Kidney epithelial cell (primary cell): Measurements from ENCODE around the gene POLR1C. TPM values are rescaled to one million over a fixed set of nuclear protein-coding genes. Genes with fewer than 3 reads are reported as not detected.
"Not testable (repeated sequence)": the region's sequence is repeated elsewhere in the genome, so short reads cannot be mapped to it uniquely, and the experiment has no call there.

ENCODE experiments used
- DNase-seq: peaks from one replicate; pipeline ENCODE4 v3.0.0-alpha.2; 2010; ENCODE audit warnings: low read depth
- H3K27me3 ChIP-seq: 2 replicates; pipeline ENCODE4 v1.6.0; 2011; ENCODE audit warnings: low read length; ENCODE audit not compliant: control insufficient read depth, insufficient read depth
- H3K36me3 ChIP-seq: 2 replicates; pipeline ENCODE4 v1.5.1; 2011; ENCODE audit warnings: low read length; ENCODE audit not compliant: control insufficient read depth, insufficient read depth
- H3K4me3 ChIP-seq: 2 replicates; pipeline ENCODE4 v1.5.1; 2011; ENCODE audit warnings: low read depth, mild to moderate bottlenecking, control low read depth, low read length
- CTCF ChIP-seq: IDR thresholded peaks from 2 replicates; pipeline ENCODE4 v1.5.1; 2011; ENCODE audit warnings: mild to moderate bottlenecking, moderate library complexity, low read length, control low read depth, inconsistent platforms; ENCODE audit not compliant: insufficient read depth, poor library complexity, severe bottlenecking
- total RNA-seq: library from RNA; depleted of rRNA; stranded (reverse); fragments of >200 nt; gene quantifications from 2 replicates; pipeline ENCODE4 v1.2.3, GENCODE V29; 2015

Gene POLR1C
- total RNA-seq, 1 donor from 2014 or later: 46.8 TPM

GRCh38 chr6:43495409-43495941 is 21.4 kb upstream of the POLR1C start:
- DNase-seq: no peak
- no peaks in the 10 kb centered on the region for H3K27me3 ChIP-seq
- H3K36me3 ChIP-seq: no peaks in the 10 kb centered on the region
- TF ChIP-seq CTCF: peak; percentile 19
- H3K4me3 ChIP-seq: no peak overlapping the region

- DNase-seq: no peak
- Histone ChIP-seq H3K36me3 (peaks cover 1% of the 10 kb centered on the region), H3K4me3 (no peak overlapping the region), H3K27me3 (no peaks in the 10 kb centered on the region)
- peak; percentile 75 for TF ChIP-seq CTCF
Measured at GRCh38 chr6:43496370-43497128, 20.3 kb upstream of the POLR1C start.

- TF ChIP-seq CTCF: no peak
- peaks cover 1% of the 10 kb centered on the region for H3K36me3 ChIP-seq
- DNase-seq: no peak
- no peak overlapping the region for H3K4me3 ChIP-seq
- H3K27me3 ChIP-seq: no peaks in the 10 kb centered on the region
Measured at GRCh38 chr6:43497129-43497396, 19.8 kb upstream of the POLR1C start.

DNA sequence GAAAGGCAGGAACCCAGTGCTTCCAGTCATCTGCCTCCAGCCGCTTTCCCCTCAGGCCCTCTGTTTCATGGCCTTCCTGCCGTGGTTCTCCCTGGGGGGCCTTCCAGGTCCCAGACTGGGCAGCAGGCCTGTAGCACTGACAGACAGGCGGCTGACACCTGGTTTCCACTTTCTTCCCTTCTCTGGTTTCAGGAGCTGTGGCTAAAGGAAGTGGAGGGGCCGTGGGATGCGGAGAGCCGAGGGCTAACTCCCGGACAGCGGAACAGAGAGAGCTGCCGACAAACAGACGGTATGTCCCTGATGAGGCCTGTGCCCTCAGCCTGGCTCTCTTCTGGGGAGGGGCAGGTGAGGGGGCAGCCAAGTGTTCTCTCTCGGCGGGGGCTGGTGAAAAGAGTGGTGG is 19.2 kb upstream of the POLR1C start:
- DNase-seq: no peak
- TF ChIP-seq CTCF: no peak
- Histone ChIP-seq H3K27me3 (no peaks in the 10 kb centered on the region), H3K4me3 (no peak overlapping the region), H3K36me3 (peaks cover 1% of the 10 kb centered on the region)

- H3K27me3 ChIP-seq, H3K4me3 ChIP-seq, H3K36me3 ChIP-seq, DNase-seq: not testable (repeated sequence)
Measured at GRCh38 chr6:43498291-43498690, 18.6 kb upstream of the POLR1C start.

DNA sequence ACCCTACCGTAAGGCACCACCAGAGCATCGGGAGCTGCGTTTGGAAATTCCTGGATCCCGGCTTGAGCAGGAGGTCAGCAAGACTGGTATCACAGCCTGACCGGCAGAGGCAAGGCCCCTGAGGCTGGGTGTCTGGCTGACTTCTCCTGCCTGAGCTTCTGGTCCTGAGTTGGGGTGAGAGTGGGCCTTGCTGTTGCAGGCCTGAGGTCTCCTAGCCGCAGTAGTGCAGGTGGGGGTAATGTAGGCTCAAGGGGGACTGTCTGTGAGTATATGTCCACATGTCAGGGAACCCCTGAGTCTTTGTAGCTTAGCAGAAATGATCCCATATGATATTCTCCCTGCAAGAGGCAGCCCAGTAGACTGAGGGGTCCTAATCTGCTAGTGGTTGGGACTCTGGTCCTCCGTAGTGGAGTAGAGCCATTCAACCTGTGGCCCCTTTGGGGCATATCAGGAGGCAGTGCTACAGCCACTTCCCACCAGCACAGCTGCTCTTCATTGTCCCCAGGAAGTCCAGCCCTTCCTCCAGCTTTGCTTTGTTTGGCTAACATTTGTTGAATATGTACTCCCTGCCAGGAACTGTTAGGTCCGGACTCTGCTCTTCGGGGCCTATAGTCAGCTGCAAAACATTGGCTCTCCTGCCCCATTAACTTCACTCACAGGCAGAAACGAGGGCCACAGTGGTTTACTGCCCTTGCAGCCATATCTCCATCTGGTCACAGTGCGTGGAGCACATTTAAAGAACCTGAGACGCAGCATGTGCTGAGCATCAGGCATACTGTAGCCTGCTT is 17.7 kb upstream of the POLR1C start:
- no peak for DNase-seq
- H3K4me3 ChIP-seq: no peak overlapping the region
- no peak for TF ChIP-seq CTCF
- H3K27me3 ChIP-seq: no peaks in the 10 kb centered on the region
- peaks cover 3% of the 10 kb centered on the region for H3K36me3 ChIP-seq
